Measurements from ENCODE around the gene PLGLB2.
"Not testable (repeated sequence)": the region's sequence is repeated elsewhere in the genome, so short reads cannot be mapped to it uniquely, and the experiment has no call there.

Gene PLGLB2

DNA sequence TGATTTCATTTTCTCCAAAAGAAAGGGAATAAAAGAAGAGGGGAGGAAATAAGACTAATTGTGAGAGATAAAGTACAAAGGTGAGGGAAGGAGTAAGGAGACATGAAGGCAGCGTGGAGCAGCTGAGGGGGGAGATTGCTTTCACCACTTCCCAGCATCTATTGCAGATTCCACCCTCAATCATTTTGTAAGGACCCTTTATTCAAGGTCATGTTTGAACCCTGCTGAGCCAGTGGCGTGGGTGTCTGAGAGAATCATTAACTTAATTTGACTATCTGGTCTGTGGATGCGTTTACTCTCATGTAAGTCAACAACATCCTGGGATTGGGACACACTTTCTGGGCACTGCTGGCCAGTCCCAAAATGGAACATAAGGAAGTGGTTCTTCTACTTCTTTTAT is at the start of gene PLGLB2:
Gene PLGLB2, plus strand, starts transcription at position 297 of the 400 bp plus-strand sequence. Its CDS starts 67 bp downstream, at position 364.
- DNase-seq (ENCODE audit: low spot score): not testable (repeated sequence)

GRCh38 chr2:87704572-87705323 is 43.1 kb upstream of the PLGLB2 start:
- DNase-seq (ENCODE audit: low spot score): not testable (repeated sequence)

- DNase-seq (ENCODE audit: low spot score): not testable (repeated sequence)
Observed at GRCh38 chr2:87708368-87708767, 39.5 kb upstream of the PLGLB2 start.

DNA sequence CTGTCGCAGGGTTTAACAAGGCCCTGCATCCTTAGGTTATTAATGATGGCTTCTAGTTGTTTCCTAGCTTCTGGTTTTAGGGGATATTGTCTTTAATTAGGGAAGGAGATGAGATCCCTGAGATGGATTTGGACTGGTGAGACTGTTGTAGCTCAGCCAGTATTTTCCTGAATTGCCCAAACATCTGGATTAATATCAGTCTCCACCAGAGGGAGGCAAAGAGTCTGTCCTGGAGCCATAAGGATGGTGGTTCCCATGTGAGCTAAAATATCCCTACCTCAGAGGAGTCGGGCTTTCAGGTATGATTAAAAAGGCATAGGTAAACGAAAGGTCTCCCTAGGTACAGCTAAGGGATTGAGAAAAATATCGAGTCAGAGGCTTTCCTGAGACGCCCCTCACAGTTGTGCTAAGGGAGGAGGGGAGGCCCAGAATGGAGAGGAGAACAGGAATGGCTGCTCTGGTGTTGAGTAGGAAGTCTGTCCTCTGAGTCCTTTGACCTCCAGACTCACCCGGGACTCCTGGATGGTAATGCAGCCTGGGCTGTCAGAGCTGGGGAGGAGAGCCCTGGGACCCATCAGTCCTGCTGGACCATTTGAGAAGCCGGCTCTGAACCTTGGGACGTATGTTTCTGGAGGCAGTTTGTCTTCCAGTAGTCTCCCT is 19.8 kb upstream of the PLGLB2 start:
- not testable (repeated sequence) for DNase-seq (ENCODE audit: low spot score)

DNA sequence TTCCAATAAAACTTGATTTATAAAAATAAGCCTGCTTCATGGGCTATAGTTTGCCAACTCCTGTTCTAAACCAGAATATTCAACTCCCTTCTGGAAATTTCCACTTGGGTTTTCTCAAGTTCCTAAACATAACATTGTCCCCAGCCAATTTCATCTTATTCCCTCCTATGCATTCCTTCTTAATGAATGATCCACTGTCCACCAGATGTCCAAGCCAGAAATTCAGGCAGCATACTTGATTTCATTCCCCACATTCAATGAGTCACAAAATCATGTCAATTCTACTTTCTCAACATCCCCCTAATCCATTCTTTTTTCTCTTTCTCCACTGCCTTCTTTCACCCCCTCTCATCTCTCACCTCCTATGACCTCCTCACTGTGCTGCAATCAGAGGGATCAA is 7.0 kb upstream of the PLGLB2 start:
- not testable (repeated sequence) for DNase-seq (ENCODE audit: low spot score)

DNA sequence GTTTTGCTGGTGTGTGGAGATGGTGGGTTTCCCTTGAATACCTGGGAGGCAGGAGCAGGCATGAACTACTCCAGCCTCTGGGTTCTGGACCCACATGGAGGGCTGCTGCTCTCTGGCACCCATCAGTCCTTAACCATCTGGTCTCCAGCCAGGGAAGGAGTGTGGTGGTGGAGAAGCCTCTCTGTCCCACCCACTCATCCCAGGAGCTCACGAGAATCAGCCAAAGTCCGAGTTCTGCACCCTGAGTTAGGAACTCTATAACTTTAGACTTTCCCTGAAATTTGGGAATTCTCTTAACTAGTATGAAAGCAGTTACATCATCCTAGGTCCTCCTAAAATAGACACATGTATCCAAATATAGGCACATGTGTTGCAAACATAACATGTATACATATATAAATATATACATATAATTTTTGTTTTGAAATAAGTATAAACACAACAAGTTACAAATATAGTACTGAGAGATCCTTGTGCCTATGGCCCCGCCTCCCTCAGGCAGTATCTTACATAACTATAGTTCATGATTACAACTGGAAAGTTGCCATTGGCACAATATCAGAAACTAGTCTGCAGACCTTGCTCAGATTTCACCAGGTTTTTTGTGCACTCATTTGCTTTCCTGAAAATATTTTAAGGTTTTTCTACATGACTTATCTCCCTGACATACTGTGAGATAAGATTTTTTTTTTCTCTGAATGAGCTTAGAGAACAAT is 5.3 kb upstream of the PLGLB2 start:
- DNase-seq (ENCODE audit: low spot score): not testable (repeated sequence)

- DNase-seq (ENCODE audit: low spot score): not testable (repeated sequence)
Observed at GRCh38 chr2:87743638-87744037, 4.2 kb upstream of the PLGLB2 start.

GRCh38 chr2:87745353-87745951 is 2.4 kb upstream of the PLGLB2 start:
- not testable (repeated sequence) for DNase-seq (ENCODE audit: low spot score)

DNA sequence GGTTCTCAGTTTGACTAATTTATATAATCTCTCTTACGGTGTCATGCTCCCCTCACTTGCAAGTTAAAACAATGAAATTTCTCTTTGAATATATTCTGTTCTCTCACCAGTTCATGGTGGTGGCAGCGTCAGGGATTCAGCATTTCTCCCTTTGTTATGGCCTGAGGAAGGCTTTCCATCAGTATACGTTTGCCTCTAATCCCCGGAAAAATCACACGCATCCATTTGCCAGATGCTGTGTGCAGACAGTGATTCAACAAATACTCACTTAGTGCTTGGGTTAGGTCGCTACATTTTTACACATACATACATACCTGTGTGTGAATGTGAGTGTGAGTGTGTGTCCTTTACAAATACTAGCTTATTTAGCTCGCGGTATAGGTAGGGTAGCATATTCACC is 637 bp downstream of the PLGLB2 start:
- DNase-seq (ENCODE audit: low spot score): not testable (repeated sequence)

GRCh38 chr2:87750560-87750959 is 2.7 kb downstream of the PLGLB2 start:
- DNase-seq (ENCODE audit: low spot score): not testable (repeated sequence)

GRCh38 chr2:87754759-87755158 is 6.9 kb downstream of the PLGLB2 start:
- DNase-seq (ENCODE audit: low spot score): not testable (repeated sequence)
